ENCODE results near the gene TIMM29. TPM values are rescaled to one million over a fixed set of nuclear protein-coding genes. Genes with fewer than 3 reads are reported as not detected.

Gene TIMM29
- total RNA-seq: 66.9 TPM

- H3K36me3 ChIP-seq: peaks cover 20 to 39% of the 10 kb centered on the region in 2 donors
- H3K9me3 ChIP-seq: no peaks in the 10 kb centered on the region
- H3K27me3 ChIP-seq: no peaks in the 10 kb centered on the region
- H3K27ac ChIP-seq: peak within 1 kb of the TSS; percentile 83 to 90
- intact Hi-C loops (cut with DNase I): loop anchor here (1.0 to 2.0 kb wide), 3 partner anchors 32 to 212 kb away; partner anchors contain the start of genes CARM1 and SMARCA4
- DNase-seq (ENCODE audit: low spot score in 2 of 2): peak; percentile 93 to 98
- peaks cover 11 to 20% of the 10 kb centered on the region in 2 donors for H3K4me1 ChIP-seq
- H3K4me3 ChIP-seq: peak within 1 kb of the TSS; percentile 70 to 95
- no peak for TF ChIP-seq CTCF (IDR thresholded peaks at IDR 0.05)
These were observed at the start of gene TIMM29, which contains the start of gene YIPF2 for GRCh38 chr19:10928563-10929401. Gene TIMM29, plus strand, starts transcription at chr19:10928811. Its CDS starts 12 bp downstream, at chr19:10928823. Gene YIPF2, minus strand, starts transcription at chr19:10928639. Its CDS starts 229 bp downstream, at chr19:10928410.

GRCh38 chr19:10881403-10882107, 47.1 kb upstream of the TIMM29 start:
- Histone ChIP-seq H3K27ac (no peak overlapping the region), H3K27me3 (no peaks in the 10 kb centered on the region), H3K4me3 (no peak overlapping the region), H3K36me3 (no peaks in the 10 kb centered on the region), H3K4me1 (peaks cover 0 to 19% of the 10 kb centered on the region in 2 donors), H3K9me3 (no peaks in the 10 kb centered on the region)
- no peak for DNase-seq (ENCODE audit: low spot score in 2 of 2)
- no peak for TF ChIP-seq CTCF (IDR thresholded peaks at IDR 0.05)
- intact Hi-C loops (cut with DNase I): no loop called here

- no peak overlapping the region for H3K4me3 ChIP-seq
- TF ChIP-seq CTCF (IDR thresholded peaks at IDR 0.05): no peak
- no peak for DNase-seq (ENCODE audit: low spot score in 2 of 2)
- peaks cover 0 to 14% of the 10 kb centered on the region in 2 donors for H3K4me1 ChIP-seq
- H3K27ac ChIP-seq: no peak overlapping the region
- no peaks in the 10 kb centered on the region for H3K9me3 ChIP-seq
- H3K36me3 ChIP-seq: no peaks in the 10 kb centered on the region
- H3K27me3 ChIP-seq: no peaks in the 10 kb centered on the region
- intact Hi-C loops (cut with DNase I): no loop called here
These were observed 46.5 kb upstream of the TIMM29 start for GRCh38 chr19:10882108-10882457.

- intact Hi-C loops (cut with DNase I): no loop called here
- no peak for TF ChIP-seq CTCF (IDR thresholded peaks at IDR 0.05)
- no peak overlapping the region for H3K4me3 ChIP-seq
- no peaks in the 10 kb centered on the region for H3K36me3 ChIP-seq
- H3K4me1 ChIP-seq: peaks cover 0 to 11% of the 10 kb centered on the region in 2 donors
- DNase-seq (ENCODE audit: low spot score in 2 of 2): no peak
- H3K27me3 ChIP-seq: no peaks in the 10 kb centered on the region
- no peak overlapping the region for H3K27ac ChIP-seq
- H3K9me3 ChIP-seq: no peaks in the 10 kb centered on the region
These were observed 44.3 kb upstream of the TIMM29 start for GRCh38 chr19:10884274-10884673.

GRCh38 chr19:10885201-10886169, 43.1 kb upstream of the TIMM29 start:
- no peak for DNase-seq (ENCODE audit: low spot score in 2 of 2)
- Histone ChIP-seq H3K4me1 (peaks cover 0 to 11% of the 10 kb centered on the region in 2 donors), H3K27ac (no peak overlapping the region), H3K27me3 (no peaks in the 10 kb centered on the region), H3K4me3 (no peak overlapping the region), H3K9me3 (no peaks in the 10 kb centered on the region), H3K36me3 (no peaks in the 10 kb centered on the region)
- TF ChIP-seq CTCF (IDR thresholded peaks at IDR 0.05): no peak
- intact Hi-C loops (cut with DNase I): no loop called here
